Metanephros (tissue), 1 donor: Measurements from ENCODE around the gene OR5M10. TPM values are rescaled to one million over a fixed set of nuclear protein-coding genes. Genes with fewer than 3 reads are reported as not detected.

Source experiments
- total RNA-seq: library from RNA; depleted of rRNA; stranded (reverse); fragments of >200 nt; gene quantifications from one replicate; pipeline ENCODE4 v1.2.3, GENCODE V29; 2014

Gene OR5M10
- not detected for total RNA-seq

GRCh38 chr11:56577621-56578020 is at the start of gene OR5M10:
Gene OR5M10, minus strand, starts transcription at chr11:56577721. Its CDS starts 0 bp downstream, at chr11:56577721.

DNA sequence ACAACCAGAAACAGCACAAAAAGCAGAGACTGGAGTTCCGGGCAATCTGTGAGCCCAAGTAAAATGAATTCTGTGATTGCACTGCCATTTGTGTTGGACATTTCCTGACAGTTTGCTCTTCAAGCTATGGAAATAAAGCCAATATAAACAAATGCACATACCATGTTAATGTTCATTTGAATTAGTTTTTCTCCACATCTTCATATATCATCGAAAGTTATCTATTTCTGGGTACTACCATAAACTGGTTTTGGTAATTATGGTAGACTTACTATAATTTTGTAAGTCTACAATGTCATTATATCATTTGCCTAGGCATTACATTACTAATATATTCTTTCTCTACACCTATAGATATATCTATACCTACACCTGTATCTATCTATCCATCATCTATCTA is 34.4 kb downstream of the OR5M10 start, which contains the start of gene OR5M11:
Gene OR5M11 (minus strand): TSS at position 101 of the 400 bp plus-strand sequence. CDS start 0 bp downstream, at position 101.

Other genes starting within 250 kb of the OR5M10 start
- not detected for gene OR8K1, start 231.7 kb downstream of the OR5M10 start, total RNA-seq
- gene OR8J1, start 223.4 kb downstream of the OR5M10 start, total RNA-seq: not detected
- not detected for gene OR8U1, start 202.1 kb downstream of the OR5M10 start, total RNA-seq
- gene OR5AL1, start 165.0 kb downstream of the OR5M10 start, total RNA-seq: not detected
- gene OR5M3, start 104.4 kb downstream of the OR5M10 start, total RNA-seq: not detected
- gene OR5M8, start 86.4 kb downstream of the OR5M10 start, total RNA-seq: not detected
- not detected for gene OR5M11, start 34.5 kb downstream of the OR5M10 start, total RNA-seq
- gene OR5M1, start 37.2 kb upstream of the OR5M10 start, total RNA-seq: not detected
- not detected for gene OR5AP2, start 64.7 kb upstream of the OR5M10 start, total RNA-seq
- gene OR5AR1, start 86.0 kb upstream of the OR5M10 start, total RNA-seq: not detected
- not detected for gene OR9G1, start 121.4 kb upstream of the OR5M10 start, total RNA-seq
- gene OR9G4, start 171.0 kb upstream of the OR5M10 start, total RNA-seq: not detected